ENCODE measurements around the gene CERS6.

DNA sequence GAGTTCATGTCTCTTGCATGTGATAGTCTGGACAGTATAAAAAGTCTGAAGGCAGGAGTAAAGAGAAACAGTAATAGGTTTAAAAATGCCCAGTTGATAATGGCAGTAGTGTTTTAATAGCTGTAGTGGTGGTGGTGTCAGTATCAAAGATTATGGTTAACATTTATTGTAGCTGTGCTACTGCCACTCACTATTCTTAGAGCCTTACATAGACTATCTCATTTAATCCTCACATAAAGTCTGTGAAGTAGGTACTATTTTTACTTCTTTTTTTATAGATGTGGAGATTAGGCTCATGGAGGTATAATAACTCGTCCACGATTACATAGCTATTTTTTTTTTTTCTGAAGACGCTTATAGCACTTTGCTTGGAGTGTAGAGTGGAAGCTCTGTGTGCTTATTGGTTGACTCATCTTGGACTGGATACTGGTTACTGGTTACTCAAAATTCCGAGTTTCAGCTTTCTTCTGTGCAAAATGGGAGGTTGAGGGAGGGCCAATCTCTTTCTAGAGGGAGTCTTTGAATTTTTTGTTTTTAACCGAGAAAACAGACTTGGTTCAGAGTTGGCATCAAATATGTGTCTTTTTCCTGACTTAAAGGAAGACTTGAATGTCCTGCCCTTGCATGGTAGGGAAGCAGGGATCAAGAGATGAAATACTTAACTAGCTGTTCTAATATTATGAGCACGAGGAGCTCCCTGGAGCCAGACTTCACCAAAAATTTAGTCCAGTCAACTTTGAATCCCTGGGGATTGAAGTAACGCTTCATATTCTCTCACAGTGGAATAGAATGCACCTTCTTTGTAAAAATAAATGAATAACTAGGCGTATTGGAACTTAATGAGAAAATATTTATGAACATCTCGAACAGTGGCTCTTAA lies 27.1 kb downstream of the CERS6 start:
- no peak for TF ChIP-seq POLR2A (IDR thresholded peaks at IDR 0.05; ENCODE audit: low read depth)
- TF ChIP-seq EP300 (IDR thresholded peaks at IDR 0.05): no peak
- TF ChIP-seq, protein P1, sequence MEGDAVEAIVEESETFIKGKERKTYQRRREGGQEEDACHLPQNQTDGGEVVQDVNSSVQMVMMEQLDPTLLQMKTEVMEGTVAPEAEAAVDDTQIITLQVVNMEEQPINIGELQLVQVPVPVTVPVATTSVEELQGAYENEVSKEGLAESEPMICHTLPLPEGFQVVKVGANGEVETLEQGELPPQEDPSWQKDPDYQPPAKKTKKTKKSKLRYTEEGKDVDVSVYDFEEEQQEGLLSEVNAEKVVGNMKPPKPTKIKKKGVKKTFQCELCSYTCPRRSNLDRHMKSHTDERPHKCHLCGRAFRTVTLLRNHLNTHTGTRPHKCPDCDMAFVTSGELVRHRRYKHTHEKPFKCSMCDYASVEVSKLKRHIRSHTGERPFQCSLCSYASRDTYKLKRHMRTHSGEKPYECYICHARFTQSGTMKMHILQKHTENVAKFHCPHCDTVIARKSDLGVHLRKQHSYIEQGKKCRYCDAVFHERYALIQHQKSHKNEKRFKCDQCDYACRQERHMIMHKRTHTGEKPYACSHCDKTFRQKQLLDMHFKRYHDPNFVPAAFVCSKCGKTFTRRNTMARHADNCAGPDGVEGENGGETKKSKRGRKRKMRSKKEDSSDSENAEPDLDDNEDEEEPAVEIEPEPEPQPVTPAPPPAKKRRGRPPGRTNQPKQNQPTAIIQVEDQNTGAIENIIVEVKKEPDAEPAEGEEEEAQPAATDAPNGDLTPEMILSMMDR (IDR thresholded peaks at IDR 0.05): no peak

All from esophagus muscularis mucosa (tissue), 4 donors.